ENCODE data around the gene CASKIN1.

GRCh38 chr16:2237493-2238149 is 41.2 kb upstream of the CASKIN1 start:
- TF ChIP-seq POLR2A (IDR thresholded peaks at IDR 0.05): no peak
- no peak for TF ChIP-seq CTCF (IDR thresholded peaks at IDR 0.05)
- no peak for TF ChIP-seq EP300 (IDR thresholded peaks at IDR 0.05)
